ENCODE data around the gene CYBC1.

DNA sequence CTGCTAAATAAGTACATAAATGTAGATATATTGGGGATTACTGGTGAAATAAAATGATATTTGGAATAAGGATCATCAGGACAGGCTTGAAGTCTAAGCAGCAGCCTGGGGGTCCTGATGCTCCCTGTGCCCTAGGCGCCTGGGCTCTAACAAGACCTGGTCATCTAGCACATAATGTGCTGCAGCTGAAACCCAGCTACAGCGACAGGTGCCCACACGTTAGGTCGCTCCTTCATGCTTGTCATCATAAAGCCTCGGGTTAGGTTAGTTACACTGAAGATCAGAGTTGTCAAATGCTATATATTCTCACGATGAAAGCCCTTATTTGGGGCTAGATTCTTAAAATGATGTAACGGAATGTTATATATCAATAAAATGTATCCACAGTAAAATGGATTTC is 19.5 kb upstream of the CYBC1 start:
- TF ChIP-seq, protein P1, sequence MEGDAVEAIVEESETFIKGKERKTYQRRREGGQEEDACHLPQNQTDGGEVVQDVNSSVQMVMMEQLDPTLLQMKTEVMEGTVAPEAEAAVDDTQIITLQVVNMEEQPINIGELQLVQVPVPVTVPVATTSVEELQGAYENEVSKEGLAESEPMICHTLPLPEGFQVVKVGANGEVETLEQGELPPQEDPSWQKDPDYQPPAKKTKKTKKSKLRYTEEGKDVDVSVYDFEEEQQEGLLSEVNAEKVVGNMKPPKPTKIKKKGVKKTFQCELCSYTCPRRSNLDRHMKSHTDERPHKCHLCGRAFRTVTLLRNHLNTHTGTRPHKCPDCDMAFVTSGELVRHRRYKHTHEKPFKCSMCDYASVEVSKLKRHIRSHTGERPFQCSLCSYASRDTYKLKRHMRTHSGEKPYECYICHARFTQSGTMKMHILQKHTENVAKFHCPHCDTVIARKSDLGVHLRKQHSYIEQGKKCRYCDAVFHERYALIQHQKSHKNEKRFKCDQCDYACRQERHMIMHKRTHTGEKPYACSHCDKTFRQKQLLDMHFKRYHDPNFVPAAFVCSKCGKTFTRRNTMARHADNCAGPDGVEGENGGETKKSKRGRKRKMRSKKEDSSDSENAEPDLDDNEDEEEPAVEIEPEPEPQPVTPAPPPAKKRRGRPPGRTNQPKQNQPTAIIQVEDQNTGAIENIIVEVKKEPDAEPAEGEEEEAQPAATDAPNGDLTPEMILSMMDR (IDR thresholded peaks at IDR 0.05; ENCODE audit: poor library complexity): no peak
- TF ChIP-seq EZH2 (IDR thresholded peaks at IDR 0.05; ENCODE audit: borderline replicate concordance) (no peak), EZH2phosphoT487 (IDR thresholded peaks at IDR 0.05; ENCODE audit: low read depth, severe bottlenecking, unreplicated experiment) (no peak)

Data from hepatocyte (in vitro differentiated cells).